HEK293T (cell line): Measurements from ENCODE around the gene KSR2.

Experiments used
- ARNT ChIP-seq: fragments of 450-650 bp; IDR thresholded peaks from 2 replicates; pipeline ENCODE4 v1.6.1; 2017; ENCODE audit warnings: mild to moderate bottlenecking
- BHLHE40 ChIP-seq: fragments of 450-650 bp; IDR thresholded peaks from 2 replicates; pipeline ENCODE4 v1.6.1; 2016; ENCODE audit warnings: mild to moderate bottlenecking, moderate library complexity, borderline replicate concordance
- ELF4 ChIP-seq: fragments of 450-650 bp; IDR thresholded peaks from 2 replicates; pipeline ENCODE4 v1.6.1; 2017; ENCODE audit warnings: antibody characterized with exemption
- FOXA1 ChIP-seq: fragments of 450-650 bp; IDR thresholded peaks from 2 replicates; pipeline ENCODE4 v1.6.1; 2016; ENCODE audit warnings: mild to moderate bottlenecking
- FOXM1 ChIP-seq: fragments of 450-650 bp; IDR thresholded peaks from 2 replicates; pipeline ENCODE4 v1.6.1; 2017; ENCODE audit warnings: mild to moderate bottlenecking, borderline replicate concordance
- LEF1 ChIP-seq: fragments of 450-650 bp; IDR thresholded peaks from 2 replicates; pipeline ENCODE4 v1.6.1; 2017; ENCODE audit warnings: mild to moderate bottlenecking, borderline replicate concordance
- NFRKB ChIP-seq: fragments of 450-650 bp; IDR thresholded peaks from 2 replicates; pipeline ENCODE4 v1.6.1; 2016; ENCODE audit warnings: mild to moderate bottlenecking, moderate library complexity
- PKNOX1 ChIP-seq: fragments of 450-650 bp; IDR thresholded peaks from 2 replicates; pipeline ENCODE4 v1.6.1; 2016
- SP1 ChIP-seq: fragments of 450-650 bp; IDR thresholded peaks from 2 replicates; pipeline ENCODE4 v1.6.1; 2017
- TARDBP ChIP-seq: fragments of 450-650 bp; IDR thresholded peaks from 2 replicates; pipeline ENCODE4 v1.6.1; 2016
- ZNF384 ChIP-seq: fragments of 450-650 bp; IDR thresholded peaks from 2 replicates; pipeline ENCODE4 v1.6.1; 2016

DNA sequence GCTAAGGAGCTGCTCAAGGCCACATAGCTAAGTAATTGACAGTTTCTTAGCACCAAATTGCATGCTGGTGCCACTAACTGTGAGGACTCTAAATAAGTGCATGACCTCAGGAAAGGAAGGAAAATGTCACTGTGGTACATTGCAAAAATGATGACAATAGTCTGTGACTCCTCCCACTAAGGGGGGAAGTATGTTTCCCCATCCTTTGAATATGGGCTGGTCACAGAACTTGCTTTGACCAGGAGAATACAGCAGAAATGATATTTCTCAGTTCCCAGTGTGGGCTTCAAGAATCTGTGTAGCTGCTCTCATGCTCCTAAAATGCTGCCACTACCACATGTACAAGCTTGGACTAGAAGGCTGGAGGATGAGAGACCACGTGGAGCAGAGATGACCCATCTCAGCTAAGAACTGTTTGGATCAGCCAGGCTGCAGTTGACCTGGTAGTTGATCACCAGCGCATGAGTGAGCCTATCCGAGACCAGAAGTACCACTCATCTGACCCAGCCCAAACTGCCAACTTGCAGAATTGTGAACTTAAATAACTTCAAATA lies 565.1 kb downstream of the KSR2 start:
- TF ChIP-seq FOXM1: no peak
- no peak for TF ChIP-seq FOXA1
- TF ChIP-seq LEF1: no peak
- no peak for TF ChIP-seq BHLHE40
- no peak for TF ChIP-seq ELF4
- no peak for TF ChIP-seq TARDBP
- TF ChIP-seq NFRKB: no peak
- TF ChIP-seq SP1: no peak
- TF ChIP-seq PKNOX1: no peak
- TF ChIP-seq ARNT: no peak
- no peak for TF ChIP-seq ZNF384
